HCT116 (cell line): ENCODE data around the gene SCN4A. TPM values are rescaled to one million over a fixed set of nuclear protein-coding genes. Genes with fewer than 3 reads are reported as not detected.

Experiments
- ATAC-seq: fragments of 200-7000 bp; cut with Tn5 transposase; 2 replicates; pipeline ENCODE4 v1.9.1; 2020; ENCODE audit warnings: mild to moderate bottlenecking, moderate library complexity
- BruUV-seq: library from RNA; stranded (reverse); fragments of 400-500 nt; replicated peaks from 2 replicates; lab custom pipeline; 2021; lab: Mats Ljungman, UMichigan
- CTCF ChIA-PET: fragments of 300-600 bp; sonication (Branson Sonifier 250); formaldehyde crosslinking; loops from one replicate; lab custom pipeline; 2021; ENCODE audit warnings: antibody characterized with exemption; lab: Charles Lee
- POLR2A ChIA-PET: fragments of 300-600, 350-600 bp; sonication (Branson Sonifier 250); formaldehyde crosslinking; loops from one replicate; lab custom pipeline; 2021; ENCODE audit warnings: antibody characterized with exemption; lab: Charles Lee
- RAD21 ChIA-PET, 2 experiments: fragments of 300-600 bp; sonication (Branson Sonifier 250); formaldehyde crosslinking; loops; one replicate each; lab custom pipeline; 2023; ENCODE audit warnings: low total read pairs in 2 of 2; ENCODE audit not compliant: uncharacterized antibody in 2 of 2, unreplicated experiment in 2 of 2, low non-redundant PET in 1 of 2; lab: Charles Lee
- DNase-seq: peaks from one replicate; pipeline ENCODE4 v3.0.0-alpha.2; 2010; ENCODE audit warnings: low read depth, low spot score
- H2AFZ ChIP-seq: fragments of 200-600 bp; shearing (Covaris generic), sonication (generic); 2 replicates; pipeline ENCODE4 v1.6.1; 2017; ENCODE audit warnings: low read depth, mixed run types, mixed read lengths, antibody characterized with exemption, low read length; ENCODE audit not compliant: poor library complexity, severe bottlenecking
- H3K27ac ChIP-seq: 2 replicates; pipeline ENCODE4 v1.5.1; 2012; ENCODE audit warnings: low read depth, low read length
- H3K27me3 ChIP-seq: fragments of 200-600 bp; sonication (generic); 2 replicates; pipeline ENCODE4 v1.6.1; 2016; ENCODE audit warnings: mixed run types, low read length, mixed read lengths; ENCODE audit not compliant: insufficient read depth
- H3K36me3 ChIP-seq, 2 experiments: fragments of 200-500 bp in 1 of 2; fragments of 200-600 bp in 1 of 2; sonication (Bioruptor generic) in 1 of 2; sonication (generic) in 1 of 2; 2 replicates each; pipeline versions ENCODE4 v1.5.1 to v1.6.1; 2014 to 2016; ENCODE audit warnings: low read length in 2 of 2, inconsistent platforms in 1 of 2, mixed read lengths in 1 of 2, mixed run types in 1 of 2; ENCODE audit not compliant: insufficient read depth in 2 of 2, control insufficient read depth in 1 of 2
- H3K4me1 ChIP-seq, 2 experiments: fragments of 200-600 bp in 1 of 2; sonication (generic) in 1 of 2; 2 replicates each; pipeline versions ENCODE4 v1.5.1 to v1.6.1; 2012 to 2017; ENCODE audit warnings: low read length in 2 of 2, inconsistent platforms in 1 of 2, mild to moderate bottlenecking in 1 of 2, mixed read lengths in 1 of 2, mixed run types in 1 of 2, moderate library complexity in 1 of 2; ENCODE audit not compliant: insufficient read depth in 2 of 2, control insufficient read depth in 1 of 2
- H3K4me2 ChIP-seq: fragments of 200-600 bp; sonication (generic); 2 replicates; pipeline ENCODE4 v1.6.1; 2017; ENCODE audit warnings: mixed run types, low read length, mixed read lengths
- H3K4me3 ChIP-seq, 2 experiments: fragments of 200-600 bp in 1 of 2; sonication (generic) in 1 of 2; replicated peaks in 1 of 2; 2 replicates each; pipeline ENCODE4 v1.5.1; 2011 to 2016; ENCODE audit warnings: low read length in 2 of 2, control low read depth in 1 of 2, low read depth in 1 of 2, mild to moderate bottlenecking in 1 of 2, mixed read lengths in 1 of 2, mixed run types in 1 of 2
- H3K79me2 ChIP-seq: fragments of 200-600 bp; sonication (generic); 2 replicates; pipeline ENCODE4 v1.6.1; 2017; ENCODE audit warnings: mild to moderate bottlenecking, mixed run types, low read length, moderate library complexity, mixed read lengths; ENCODE audit not compliant: insufficient read depth
- H3K9ac ChIP-seq: fragments of 200-600 bp; sonication (generic); 2 replicates; pipeline ENCODE4 v1.6.1; 2016; ENCODE audit warnings: low read length, mixed read lengths
- H3K9me2 ChIP-seq: fragments of 200-600 bp; sonication (generic), shearing (Covaris generic); 2 replicates; pipeline ENCODE4 v1.6.1; 2017; ENCODE audit warnings: mixed run types, mild to moderate bottlenecking, moderate library complexity; ENCODE audit not compliant: insufficient read depth
- H3K9me3 ChIP-seq, 2 experiments: fragments of 200-500 bp in 1 of 2; fragments of 200-600 bp in 1 of 2; sonication (Bioruptor generic) in 1 of 2; sonication (generic) in 1 of 2; 2 replicates each; pipeline ENCODE4 v1.6.1; 2014 to 2017; ENCODE audit warnings: low read length in 2 of 2, mixed read lengths in 2 of 2, inconsistent platforms in 1 of 2, low read depth in 1 of 2, mild to moderate bottlenecking in 1 of 2, mixed run types in 1 of 2, moderate library complexity in 1 of 2; ENCODE audit not compliant: control insufficient read depth in 1 of 2, insufficient read depth in 1 of 2
- H4K20me1 ChIP-seq: fragments of 200-600 bp; sonication (generic), shearing (Covaris generic); 2 replicates; pipeline ENCODE4 v1.6.1; 2017; ENCODE audit warnings: mixed run types, mild to moderate bottlenecking, moderate library complexity; ENCODE audit not compliant: insufficient read depth
- CBX3 ChIP-seq: IDR thresholded peaks from 2 replicates; pipeline ENCODE4 v1.6.1; 2012; ENCODE audit warnings: low read depth
- EGR1 ChIP-seq: IDR thresholded peaks from 2 replicates; pipeline ENCODE4 v1.6.1; 2012; ENCODE audit warnings: low read depth
- EZH2 ChIP-seq: fragments of 200-600 bp; sonication (generic); IDR thresholded peaks from 2 replicates; pipeline ENCODE4 v1.6.1; 2017; ENCODE audit warnings: antibody characterized with exemption, mixed run types
- EZH2phosphoT487 ChIP-seq: fragments of 200-600 bp; IDR thresholded peaks from 2 replicates; pipeline ENCODE4 v1.6.1; 2018; ENCODE audit warnings: antibody characterized with exemption, borderline replicate concordance
- MAX ChIP-seq: IDR thresholded peaks from 2 replicates; pipeline ENCODE4 v1.6.1; 2012
- POLR2A ChIP-seq: IDR thresholded peaks from 2 replicates; pipeline ENCODE4 v1.7.0; 2011; ENCODE audit warnings: borderline replicate concordance; ENCODE audit not compliant: insufficient read depth, insufficient read length; ENCODE audit errors: extremely low read depth
- RAD21 ChIP-seq: IDR thresholded peaks from 2 replicates; pipeline ENCODE4 v1.6.1; 2012; ENCODE audit warnings: low read depth, mild to moderate bottlenecking
- YY1 ChIP-seq: IDR thresholded peaks from 2 replicates; pipeline ENCODE4 v1.6.1; 2011; ENCODE audit warnings: low read length, low read depth, moderate library complexity, mild to moderate bottlenecking; ENCODE audit not compliant: insufficient replicate concordance; ENCODE audit errors: extremely low read depth
- intact Hi-C: fragments of 100-400 bp; cut with micrococcal nuclease; formaldehyde crosslinking; loops from 2 replicates; pipeline ENCODE4 v1.10.0; 2022
- total RNA-seq: library from RNA; stranded (reverse); gene quantifications from one replicate; pipeline ENCODE4 v1.2.1, GENCODE V29; 2021; ENCODE audit not compliant: unreplicated experiment

SCN4A gene
- total RNA-seq, 1 experiment from 2014 or later = 2.7 TPM

GRCh38 chr17:63996430-63997182, 23.9 kb upstream of the SCN4A start:
- POLR2A ChIA-PET = no interaction called here
- DNase-seq = no peak
- no peak overlapping the region for H3K4me3 ChIP-seq
- no peak overlapping the region for H2AFZ ChIP-seq
- H3K9me2 ChIP-seq = no peaks in the 10 kb centered on the region
- H3K79me2 ChIP-seq = no peaks in the 10 kb centered on the region
- RAD21 ChIA-PET = no interaction called here
- H3K9me3 ChIP-seq = no peaks in the 10 kb centered on the region
- H3K27ac ChIP-seq = no peak overlapping the region
- no peak overlapping the region for H3K9ac ChIP-seq
- TF ChIP-seq CBX3 = no peak
- no peak for TF ChIP-seq EZH2phosphoT487
- BruUV-seq = no TSS peak
- no peaks in the 10 kb centered on the region for H3K36me3 ChIP-seq
- no peak overlapping the region for H3K4me2 ChIP-seq
- no peaks in the 10 kb centered on the region for H3K4me1 ChIP-seq
- CTCF ChIA-PET = interaction anchor here (0.9 kb wide), 1 partner anchor 137 kb away, joined by 3 read pairs; no protein-coding TSS in a partner anchor
- H4K20me1 ChIP-seq = no peaks in the 10 kb centered on the region
- H3K27me3 ChIP-seq = peaks cover 38% of the 10 kb centered on the region; the same call in 1 of the 2 replicates
- no peak for ATAC-seq
- intact Hi-C loops = no loop called here

- ChIA-PET POLR2A (no interaction called here), CTCF (interaction anchor here (2.0 to 2.5 kb wide), 2 partner anchors 10 to 91 kb away, joined by 8 to 9 read pairs; no protein-coding TSS in a partner anchor), RAD21 (no interaction called here)
- BruUV-seq = no TSS peak
- Histone ChIP-seq H3K27ac (no peak overlapping the region), H3K4me2 (no peak overlapping the region), H3K27me3 (peaks cover 41% of the 10 kb centered on the region; the same call in 1 of the 2 replicates), H3K36me3 (no peaks in the 10 kb centered on the region), H3K4me1 (peaks cover 2% of the 10 kb centered on the region in 2 experiments; a peak in 2 of 4 replicates), H3K4me3 (no peak overlapping the region), H3K9me3 (no peaks in the 10 kb centered on the region), H3K79me2 (no peaks in the 10 kb centered on the region), H3K9me2 (no peaks in the 10 kb centered on the region), H2AFZ (no peak overlapping the region), H4K20me1 (no peaks in the 10 kb centered on the region), H3K9ac (no peak overlapping the region)
- no peak for TF ChIP-seq EZH2
- TF ChIP-seq RAD21 = no peak
- no peak for TF ChIP-seq MAX
- no peak for TF ChIP-seq EGR1
- TF ChIP-seq YY1 = no peak
- TF ChIP-seq POLR2A = no peak
- DNase-seq = no peak
- intact Hi-C loops = no loop called here
- ATAC-seq = no peak
Measured at GRCh38 chr17:63995626-63996025, 22.9 kb upstream of the SCN4A start.
